Measurements from ENCODE around the gene CFAP74.
A peak's percentile ranks its signal among the peaks of the same experiment; 100 is the strongest.

The CFAP74 gene

GRCh38 chr1:1929102-1929638 is 74.4 kb downstream of the CFAP74 start:
- no peak for DNase-seq (ENCODE audit: low read depth)

DNA sequence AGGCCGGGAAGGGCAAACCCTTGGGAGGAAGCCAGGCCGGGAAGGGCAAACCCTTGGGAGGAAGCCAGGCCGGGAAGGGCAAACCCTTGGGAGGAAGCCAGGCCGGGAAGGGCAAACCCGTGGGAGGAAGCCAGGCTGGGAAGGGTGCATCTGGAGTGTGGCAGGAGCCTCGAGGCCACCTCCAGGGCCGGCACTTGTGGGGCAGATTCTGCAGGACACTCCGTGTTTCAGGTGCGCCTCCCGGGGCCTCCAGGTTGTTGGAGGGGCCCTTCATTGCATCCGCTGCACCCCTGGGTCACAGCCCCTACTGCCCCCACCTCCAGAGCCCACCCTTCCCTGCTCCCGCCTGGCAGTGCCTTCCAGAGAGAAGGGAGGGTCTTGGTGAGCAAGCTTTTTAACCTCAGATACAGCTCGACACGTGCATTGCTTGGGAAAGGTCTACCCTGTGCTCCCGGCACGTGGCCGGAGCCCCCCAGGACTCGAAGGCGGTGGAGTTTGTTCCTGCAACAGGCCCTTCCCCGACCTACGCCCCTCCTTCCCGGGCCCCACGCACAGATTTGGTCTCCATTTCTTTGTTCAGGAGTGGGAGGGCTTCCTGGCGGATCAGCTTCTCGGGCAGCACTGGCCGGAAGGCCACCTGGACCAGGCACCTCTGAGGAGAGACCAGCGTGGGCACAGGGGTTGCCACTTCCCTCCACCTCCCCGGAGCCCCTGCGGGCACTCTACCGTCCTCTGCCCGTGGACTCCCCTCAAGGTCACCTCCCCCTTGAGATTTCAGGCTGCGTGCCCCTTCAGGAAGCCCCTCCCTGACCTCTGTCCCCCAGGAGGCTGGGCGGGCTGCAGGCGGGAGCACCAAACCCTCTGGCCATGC is 75.1 kb downstream of the CFAP74 start:
- no peak for DNase-seq (ENCODE audit: low read depth)

DNA sequence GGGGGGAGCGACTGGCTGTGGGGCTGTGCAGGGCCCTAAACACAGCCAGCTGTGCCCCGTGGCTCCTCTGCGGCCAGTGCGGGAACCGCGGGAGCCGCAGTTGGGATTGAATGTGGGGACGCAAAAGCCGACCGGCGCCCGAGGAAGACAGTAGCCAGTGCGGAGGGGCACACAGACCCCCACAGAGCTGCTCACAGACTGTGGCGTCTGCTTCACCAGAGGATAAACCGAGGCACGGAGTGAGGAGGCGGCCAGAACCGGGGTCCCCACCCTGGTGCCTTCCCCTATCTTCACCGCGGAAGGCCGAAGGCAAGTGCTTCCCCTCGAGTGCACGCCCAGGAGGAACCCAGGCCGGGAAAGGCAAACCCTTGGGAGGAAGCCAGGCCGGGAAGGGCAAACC is 75.8 kb downstream of the CFAP74 start:
- no peak for DNase-seq (ENCODE audit: low read depth)

GRCh38 chr1:1926886-1927660 is 76.5 kb downstream of the CFAP74 start:
- DNase-seq (ENCODE audit: low read depth): no peak

DNA sequence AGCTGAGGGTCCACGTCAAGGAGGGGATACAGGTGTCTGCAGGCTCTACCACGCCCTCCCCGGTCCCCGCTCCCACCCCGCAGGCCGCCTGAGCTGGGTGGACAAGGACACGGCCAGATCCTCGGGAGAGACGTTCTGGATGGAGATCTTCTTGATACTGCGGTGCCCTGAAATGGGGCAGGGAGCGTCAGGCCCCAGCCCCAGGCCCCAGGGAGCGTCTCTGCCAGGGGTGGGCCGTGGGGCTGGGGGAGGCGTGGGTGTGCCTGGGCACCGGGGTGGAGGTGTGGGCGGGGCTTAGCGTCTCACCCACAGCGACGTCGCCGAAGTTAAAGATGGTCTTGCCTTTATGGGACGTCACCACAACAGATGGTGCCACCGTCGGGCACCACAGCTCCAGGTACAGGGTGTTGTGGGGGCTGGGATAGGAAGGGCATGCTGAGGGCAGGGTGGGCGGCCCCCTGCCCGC is 77.2 kb downstream of the CFAP74 start:
- no peak for DNase-seq (ENCODE audit: low read depth)

GRCh38 chr1:1925437-1926345 is 77.9 kb downstream of the CFAP74 start:
- DNase-seq (ENCODE audit: low read depth): no peak

GRCh38 chr1:1924849-1925248 is 78.7 kb downstream of the CFAP74 start:
- no peak for DNase-seq (ENCODE audit: low read depth)

DNA sequence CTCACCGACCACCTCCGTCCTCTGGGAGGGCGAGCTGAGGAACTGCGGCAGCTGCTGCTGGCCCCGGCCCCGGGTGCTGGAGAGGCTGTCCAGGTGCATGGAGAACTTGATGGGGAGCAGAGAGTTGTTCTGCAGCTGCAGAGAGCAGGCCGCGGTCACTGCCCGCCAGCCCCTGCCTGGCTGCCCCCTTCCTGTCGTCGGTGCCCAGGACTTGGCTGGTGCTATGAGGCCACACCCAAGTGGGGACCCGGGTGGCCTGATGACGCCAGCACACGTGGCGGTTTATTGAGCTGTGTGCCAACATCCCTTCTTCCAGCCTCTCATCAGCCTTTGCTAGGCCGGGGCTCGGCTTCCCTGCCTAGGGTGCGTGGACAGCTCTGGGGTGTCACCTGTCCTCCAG is 79.2 kb downstream of the CFAP74 start:
- no peak for DNase-seq (ENCODE audit: low read depth)

- no peak for DNase-seq (ENCODE audit: low read depth)
Observed at GRCh38 chr1:1922956-1923833, 80.4 kb downstream of the CFAP74 start.

DNA sequence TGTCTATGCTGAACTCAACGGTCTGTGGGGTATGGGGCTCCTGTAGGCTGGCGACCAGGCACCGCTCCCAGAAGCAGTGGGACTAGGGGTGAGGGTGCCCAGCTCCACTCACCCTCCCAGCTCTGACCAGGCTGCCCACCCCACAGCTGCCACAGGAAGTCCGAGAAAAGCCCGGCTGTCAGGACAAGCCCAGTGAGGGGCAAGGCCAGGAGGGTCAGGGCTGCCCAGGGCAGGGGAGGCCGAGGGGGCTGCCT is 81.0 kb downstream of the CFAP74 start:
- no peak for DNase-seq (ENCODE audit: low read depth)

GRCh38 chr1:1921901-1922701 is 81.5 kb downstream of the CFAP74 start:
- no peak for DNase-seq (ENCODE audit: low read depth)

GRCh38 chr1:1921459-1921862 is 82.1 kb downstream of the CFAP74 start:
- DNase-seq (ENCODE audit: low read depth): no peak

- DNase-seq (ENCODE audit: low read depth): no peak
Observed at GRCh38 chr1:1920608-1921458, 82.8 kb downstream of the CFAP74 start.

DNA sequence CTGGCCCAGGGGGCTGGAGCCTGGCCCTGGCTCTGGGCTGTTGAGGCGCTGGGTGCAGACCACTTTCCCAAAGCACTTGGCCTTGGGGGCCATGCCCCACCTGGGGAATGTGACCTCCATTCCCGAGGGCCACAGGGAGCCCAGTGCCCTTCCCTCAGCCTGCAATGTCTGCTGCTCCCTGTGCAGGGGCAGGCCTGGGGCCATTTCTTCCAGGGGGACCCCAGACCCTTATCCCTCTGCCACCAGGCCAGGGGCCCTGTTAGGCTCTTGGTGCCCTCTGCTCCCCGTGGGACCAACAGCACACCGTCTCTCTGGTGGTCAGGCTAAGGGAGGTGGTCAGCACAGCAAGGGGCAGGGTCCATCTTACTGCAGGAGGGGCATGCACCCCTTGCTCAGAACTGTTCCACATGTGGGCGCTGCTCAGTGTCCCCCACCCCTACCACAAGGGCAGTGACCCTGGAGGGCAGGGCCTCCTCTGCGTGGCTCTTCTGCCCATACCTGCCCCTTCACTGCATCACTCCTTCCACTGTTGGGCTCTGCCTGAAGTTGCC is 83.5 kb downstream of the CFAP74 start:
- no peak for DNase-seq (ENCODE audit: low read depth)

DNA sequence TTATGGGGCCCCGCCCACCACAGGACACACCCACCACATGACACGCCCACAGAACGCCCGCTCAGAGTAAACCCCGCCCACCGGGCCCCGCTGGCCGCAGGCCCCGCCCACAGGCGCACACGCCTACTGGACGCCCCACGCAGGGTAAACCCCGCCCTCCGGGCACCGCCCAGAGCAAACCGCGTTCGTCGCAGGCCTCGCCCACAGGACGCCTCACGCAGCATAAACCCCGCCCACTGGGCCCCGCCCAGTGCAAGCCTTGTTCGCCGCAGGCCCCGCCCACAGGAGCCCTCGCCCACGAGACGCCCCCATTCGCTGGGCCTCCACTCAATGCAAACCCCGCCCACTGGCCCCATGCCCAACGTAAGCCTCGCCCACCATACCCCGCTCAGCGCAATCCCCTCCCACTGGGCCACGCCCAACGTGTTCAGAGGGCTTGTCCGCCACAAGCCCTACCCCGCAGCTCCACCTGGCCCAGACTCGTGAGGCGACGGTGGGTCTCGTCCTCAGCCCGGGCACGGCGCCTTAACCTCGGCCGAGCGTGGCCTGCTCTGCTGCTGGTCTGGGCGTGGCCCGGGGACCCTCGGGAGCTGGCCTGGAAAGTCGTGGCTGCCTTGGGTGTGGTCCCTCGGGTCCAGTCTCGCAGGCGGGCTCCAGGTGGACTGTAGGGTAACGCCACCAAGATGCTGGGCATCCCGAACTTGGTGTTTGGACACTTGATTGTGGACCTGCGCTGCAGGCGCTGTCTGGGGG is 84.1 kb downstream of the CFAP74 start:
- DNase-seq (ENCODE audit: low read depth): peak; percentile 94

DNA sequence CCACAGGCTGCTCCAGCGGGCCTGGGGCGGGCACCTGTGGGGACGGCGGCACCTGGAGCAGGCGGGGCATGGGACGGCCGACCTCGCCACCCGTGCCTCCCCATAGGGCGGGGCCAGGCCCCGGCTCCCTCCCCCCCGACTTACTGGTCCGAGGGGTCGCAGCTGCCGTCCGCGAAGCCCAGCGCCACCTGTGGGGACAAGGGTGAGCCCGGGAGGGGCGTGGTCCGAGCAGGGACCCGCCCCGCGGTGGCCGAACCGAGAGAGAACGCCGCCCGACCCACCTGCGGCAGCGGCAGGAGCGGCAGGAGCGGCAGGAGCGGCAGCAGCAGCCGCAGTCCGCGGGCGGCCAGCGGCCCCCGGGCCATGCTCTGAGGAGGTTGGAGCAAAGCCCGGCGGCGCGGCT is 84.7 kb downstream of the CFAP74 start, which contains the start of gene TMEM52:
Gene TMEM52 (minus strand): TSS at position 379 of the 403 bp plus-strand sequence. CDS start 14 bp downstream, at position 365.
- DNase-seq (ENCODE audit: low read depth): no peak

DNA sequence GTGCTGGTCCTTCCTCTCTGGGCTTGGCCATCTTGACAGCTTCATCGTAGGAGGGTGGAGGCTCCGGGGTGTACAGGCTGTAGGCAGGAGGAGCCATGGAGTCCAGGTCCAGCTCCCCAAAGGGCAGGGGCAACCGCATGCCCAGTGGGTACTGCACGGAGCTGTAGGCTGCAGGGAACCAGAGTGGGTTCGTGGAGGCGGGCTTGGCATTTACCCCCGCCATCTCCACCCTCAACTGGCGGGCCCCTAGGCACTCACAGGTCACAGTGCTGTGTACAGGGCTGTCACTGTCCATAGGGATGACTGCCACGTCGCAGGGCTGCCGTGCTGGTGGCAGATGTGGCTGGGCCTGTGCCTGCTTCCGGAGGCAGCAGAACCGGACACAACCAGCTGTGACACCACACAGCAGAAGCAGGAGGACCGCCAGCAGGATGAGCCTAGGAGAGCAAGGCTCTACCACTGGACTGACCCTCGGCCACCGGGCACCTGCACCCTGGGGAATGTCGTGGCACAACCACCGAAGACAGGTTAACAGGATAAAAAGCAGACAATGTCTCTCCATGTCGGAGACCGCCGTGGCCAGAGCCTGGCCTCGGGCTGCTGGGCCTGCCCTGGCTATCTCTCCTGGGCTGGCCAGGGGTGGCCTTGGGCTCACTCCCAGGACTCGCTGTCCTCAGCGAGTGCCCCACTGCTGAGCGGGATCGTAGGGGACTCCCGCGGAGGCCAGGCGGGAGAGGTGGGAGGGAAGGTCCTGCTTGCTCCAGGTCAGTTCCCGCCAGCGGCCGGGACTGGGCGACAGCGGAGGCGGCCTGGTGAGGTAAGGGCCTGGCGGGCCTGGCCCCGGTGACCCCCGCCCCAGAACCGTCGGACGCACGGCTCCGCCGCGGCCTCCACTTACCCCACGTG is 85.3 kb downstream of the CFAP74 start:
- no peak for DNase-seq (ENCODE audit: low read depth)
